GM12878 (cell line): ENCODE data around the gene BMP7. TPM values are rescaled to one million over a fixed set of nuclear protein-coding genes. Genes with fewer than 3 reads are reported as not detected.

Source experiments
- ATAC-seq: fragments of 200-7000 bp; cut with Tn5 transposase; 3 replicates; pipeline ENCODE4 v1.9.1; 2020; ENCODE audit warnings: mild to moderate bottlenecking, moderate library complexity
- BruUV-seq: library from RNA; stranded (reverse); fragments of 400-500 nt; replicated peaks from 2 replicates; lab custom pipeline; 2021; lab: Mats Ljungman, UMichigan
- CTCF ChIA-PET: fragments of 300-600 bp; sonication (Branson Sonifier 250); formaldehyde crosslinking; extraction: SDS; loops from one replicate; lab custom pipeline; 2021; ENCODE audit warnings: inconsistent platforms; lab: Yijun Ruan, JAX
- POLR2A ChIA-PET: fragments of 350-600 bp; formaldehyde crosslinking; extraction: SDS; loops from one replicate; lab custom pipeline; 2021; ENCODE audit warnings: inconsistent platforms; lab: Charles Lee
- RAD21 ChIA-PET: fragments of 300-600 bp; sonication (Branson Sonifier 250); formaldehyde crosslinking; loops from one replicate; lab custom pipeline; 2023; ENCODE audit warnings: antibody characterized with exemption; ENCODE audit not compliant: unreplicated experiment; lab: Charles Lee
- SMC1A ChIA-PET: fragments of 300-600 bp; sonication (Branson Sonifier 250); formaldehyde crosslinking; loops from one replicate; lab custom pipeline; 2023; ENCODE audit not compliant: unreplicated experiment, uncharacterized antibody; lab: Charles Lee
- DNase-seq: peaks from one replicate; pipeline ENCODE4 v3.0.0-alpha.2; 2011; ENCODE audit warnings: low read depth, low spot score
- FAIRE-seq: peaks from 3 replicates; lab custom pipeline; 2011; peaks lifted over from hg19 to GRCh38; lab: Jason Lieb, UNC
- H2AFZ ChIP-seq: 2 replicates; pipeline ENCODE4 v1.6.0; 2011; ENCODE audit warnings: low read depth, low read length, control low read depth; ENCODE audit not compliant: control insufficient read depth
- H3K27ac ChIP-seq: 2 replicates; pipeline ENCODE4 v1.5.1; 2011; ENCODE audit warnings: control low read depth; ENCODE audit not compliant: control insufficient read depth, insufficient read depth
- H3K27me3 ChIP-seq, 2 experiments: replicated peaks in 1 of 2; 2 replicates each; pipeline versions ENCODE4 v1.6.0 to v1.6.1; 2011; ENCODE audit warnings: low read length in 1 of 2; ENCODE audit not compliant: control insufficient read depth in 2 of 2, insufficient read depth in 2 of 2
- H3K36me3 ChIP-seq, 2 experiments: 2 replicates each; pipeline ENCODE4 v1.5.1; 2011; ENCODE audit warnings: low read length in 1 of 2; ENCODE audit not compliant: control insufficient read depth in 2 of 2, insufficient read depth in 2 of 2
- H3K4me1 ChIP-seq: 2 replicates; pipeline ENCODE4 v1.6.1; 2011; ENCODE audit warnings: mild to moderate bottlenecking, low read length, moderate library complexity, mixed read lengths; ENCODE audit not compliant: control insufficient read depth, insufficient read depth
- H3K4me2 ChIP-seq: 2 replicates; pipeline ENCODE4 v1.6.0; 2011; ENCODE audit warnings: control low read depth; ENCODE audit not compliant: control insufficient read depth, insufficient read depth
- H3K4me3 ChIP-seq: fragments of 200-600 bp; sonication (generic); 2 replicates; pipeline ENCODE4 v1.5.1; 2016
- H3K79me2 ChIP-seq: 2 replicates; pipeline ENCODE4 v1.6.0; 2011; ENCODE audit warnings: low read length; ENCODE audit not compliant: control insufficient read depth, insufficient read depth
- H3K9ac ChIP-seq: 2 replicates; pipeline ENCODE4 v1.8.0; 2011; ENCODE audit warnings: low read length, control low read depth, mixed read lengths; ENCODE audit not compliant: control insufficient read depth, insufficient read depth
- H3K9me3 ChIP-seq: replicated peaks from 3 replicates; pipeline ENCODE4 v1.5.1; 2011; ENCODE audit warnings: mild to moderate bottlenecking, low read length; ENCODE audit not compliant: control insufficient read depth, insufficient read depth
- H4K20me1 ChIP-seq: 2 replicates; pipeline ENCODE4 v1.6.0; 2011; ENCODE audit not compliant: control insufficient read depth, insufficient read depth
- ETV6 ChIP-seq, 2 experiments: fragments of 450-650 bp in 1 of 2; IDR thresholded peaks in 1 of 2; conservative IDR thresholded peaks in 1 of 2; 2 replicates each; pipeline ENCODE4 v1.6.1; 2014; ENCODE audit warnings: antibody characterized with exemption in 1 of 2, borderline replicate concordance in 1 of 2, low read depth in 1 of 2, mild to moderate bottlenecking in 1 of 2, moderate library complexity in 1 of 2
- FOS ChIP-seq: IDR thresholded peaks from 3 replicates; pipeline ENCODE4 v1.6.1; 2011; ENCODE audit warnings: borderline replicate concordance; ENCODE audit not compliant: insufficient read length; ENCODE audit errors: extremely low read depth
- WGBS: methylation state at CpG from one replicate; pipeline ENCODE4 v1.1.6; 2016; ENCODE audit warnings: low lambda C conversion rate; ENCODE audit not compliant: insufficient replicate concordance, insufficient coverage; ENCODE audit errors: missing lambda C conversion rate; 5-methylcytosine and 5-hydroxymethylcytosine counted together
- in situ Hi-C: fragments of 300-500 bp; cut with MboI; formaldehyde crosslinking; loops from 9 replicates; pipeline ENCODE4 v1.14.3; 2018; ENCODE audit warnings: mixed read lengths
- intact Hi-C: fragments of 100-400 bp; cut with micrococcal nuclease; formaldehyde crosslinking; loops from one replicate; pipeline ENCODE4 v1.14.2; 2022; ENCODE audit not compliant: unreplicated experiment
- polyA plus RNA-seq, 11 experiments: library from polyadenylated mRNA; depleted of rRNA in 4 of 11; unstranded in 6 of 11; stranded (reverse) in 5 of 11; fragments of >200 nt; fragmentation: Nextera tagmentation in 4 of 11; fragmentation: Illumina TruSeq in 1 of 11; extraction: Ambion mirVana in 4 of 11; extraction: Trizol in 1 of 11; gene quantifications; 1 replicate in 1 of 11; 2 replicates in 10 of 11; pipeline versions ENCODE4 v1.2.1 to v1.2.3, GENCODE V29; 2011 to 2016; ENCODE audit warnings: inconsistent platforms in 2 of 11, missing spikeins in 2 of 11, low read depth in 1 of 11
- total RNA-seq, 4 experiments: library from RNA; depleted of rRNA in 3 of 4; stranded (reverse); fragments of >200 nt in 3 of 4; fragmentation: Illumina TruSeq in 1 of 4; extraction: Trizol in 1 of 4; gene quantifications; 2 replicates each; pipeline versions ENCODE4 v1.2.1 to v1.2.3, GENCODE V29; 2013 to 2021
- TF ChIP-seq, protein P1 (sequence below): fragments of 150-350 bp; IDR thresholded peaks from 2 replicates; pipeline ENCODE4 v1.6.1; 2016; ENCODE audit warnings: low read depth, low read length

Gene BMP7
- total and polyA plus RNA-seq, 10 of the 15 experiments (the other 5 are each of a cell fraction or from before 2014, with no cell fraction given), result 0.18 to 0.51 (median 0.28) TPM; not detected in 7

DNA sequence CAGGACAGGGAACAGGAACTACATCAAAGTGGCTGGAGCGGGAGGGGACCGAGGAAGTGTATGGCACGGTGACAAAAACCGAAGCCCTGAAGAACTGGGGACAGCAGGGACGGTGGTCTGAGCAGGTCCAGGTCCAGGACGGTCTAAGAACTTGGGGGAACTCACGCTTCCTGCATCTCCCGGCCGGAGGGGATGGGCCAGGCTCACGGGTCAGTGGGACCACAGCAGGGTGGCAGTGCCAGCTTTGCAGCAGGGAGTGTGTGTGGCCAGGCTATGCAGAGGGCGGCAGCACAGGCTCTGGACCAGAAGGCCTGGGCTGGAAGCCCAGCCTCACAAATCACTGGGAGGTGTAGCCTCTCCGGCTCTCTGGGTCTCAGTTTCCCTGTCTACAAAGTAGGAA lies 123.8 kb downstream of the BMP7 start:
- H3K27me3 ChIP-seq, result peaks cover 0 to 2% of the 10 kb centered on the region in 2 experiments; a peak in 3 of 4 replicates
- ChIA-PET CTCF (no interaction called here), POLR2A (no interaction called here), RAD21 (no interaction called here), SMC1A (no interaction called here)
- 16% methylated on average over 12 of the region's 12 CpGs for WGBS
- H3K4me3 ChIP-seq, result no peak overlapping the region
- intact Hi-C loops (no loop called here), in situ Hi-C loops (no loop called here)
- no peaks in the 10 kb centered on the region for H3K4me1 ChIP-seq
- no peak overlapping the region for H3K27ac ChIP-seq
- H4K20me1 ChIP-seq, result no peaks in the 10 kb centered on the region
- DNase-seq, result no peak
- H3K9ac ChIP-seq, result no peak overlapping the region
- BruUV-seq, result no TSS peak
- H3K4me2 ChIP-seq, result no peak overlapping the region
- ATAC-seq, result no peak
- FAIRE-seq, result no peak
- no peaks in the 10 kb centered on the region for H3K79me2 ChIP-seq
- H2AFZ ChIP-seq, result no peak overlapping the region
- no peaks in the 10 kb centered on the region for H3K36me3 ChIP-seq
- no peaks in the 10 kb centered on the region for H3K9me3 ChIP-seq
- TF ChIP-seq, protein P1, sequence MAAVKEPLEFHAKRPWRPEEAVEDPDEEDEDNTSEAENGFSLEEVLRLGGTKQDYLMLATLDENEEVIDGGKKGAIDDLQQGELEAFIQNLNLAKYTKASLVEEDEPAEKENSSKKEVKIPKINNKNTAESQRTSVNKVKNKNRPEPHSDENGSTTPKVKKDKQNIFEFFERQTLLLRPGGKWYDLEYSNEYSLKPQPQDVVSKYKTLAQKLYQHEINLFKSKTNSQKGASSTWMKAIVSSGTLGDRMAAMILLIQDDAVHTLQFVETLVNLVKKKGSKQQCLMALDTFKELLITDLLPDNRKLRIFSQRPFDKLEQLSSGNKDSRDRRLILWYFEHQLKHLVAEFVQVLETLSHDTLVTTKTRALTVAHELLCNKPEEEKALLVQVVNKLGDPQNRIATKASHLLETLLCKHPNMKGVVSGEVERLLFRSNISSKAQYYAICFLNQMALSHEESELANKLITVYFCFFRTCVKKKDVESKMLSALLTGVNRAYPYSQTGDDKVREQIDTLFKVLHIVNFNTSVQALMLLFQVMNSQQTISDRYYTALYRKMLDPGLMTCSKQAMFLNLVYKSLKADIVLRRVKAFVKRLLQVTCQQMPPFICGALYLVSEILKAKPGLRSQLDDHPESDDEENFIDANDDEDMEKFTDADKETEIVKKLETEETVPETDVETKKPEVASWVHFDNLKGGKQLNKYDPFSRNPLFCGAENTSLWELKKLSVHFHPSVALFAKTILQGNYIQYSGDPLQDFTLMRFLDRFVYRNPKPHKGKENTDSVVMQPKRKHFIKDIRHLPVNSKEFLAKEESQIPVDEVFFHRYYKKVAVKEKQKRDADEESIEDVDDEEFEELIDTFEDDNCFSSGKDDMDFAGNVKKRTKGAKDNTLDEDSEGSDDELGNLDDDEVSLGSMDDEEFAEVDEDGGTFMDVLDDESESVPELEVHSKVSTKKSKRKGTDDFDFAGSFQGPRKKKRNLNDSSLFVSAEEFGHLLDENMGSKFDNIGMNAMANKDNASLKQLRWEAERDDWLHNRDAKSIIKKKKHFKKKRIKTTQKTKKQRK, result no peak

DNA sequence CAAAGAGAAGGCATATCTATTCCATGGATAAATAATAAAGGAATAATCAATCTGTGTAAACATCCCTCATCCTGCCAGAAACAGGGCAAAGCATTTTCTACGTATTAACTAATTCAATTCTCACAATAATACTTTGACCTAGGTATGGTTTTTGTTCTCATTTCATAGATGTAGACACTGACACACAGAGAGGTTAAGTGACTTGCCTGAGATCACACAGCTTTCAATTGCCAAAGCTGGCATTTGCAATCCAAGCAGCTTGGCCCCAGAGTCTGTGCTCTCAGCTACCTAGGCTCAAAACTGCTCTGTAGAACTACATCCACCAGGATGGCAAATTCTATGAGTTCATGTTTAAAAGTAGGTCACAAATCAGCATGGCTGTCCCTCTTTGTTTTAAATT lies 124.9 kb downstream of the BMP7 start:
- H3K9ac ChIP-seq, result no peak overlapping the region
- H4K20me1 ChIP-seq, result no peaks in the 10 kb centered on the region
- ATAC-seq (no peak), DNase-seq (no peak), FAIRE-seq (no peak)
- no peaks in the 10 kb centered on the region for H3K9me3 ChIP-seq
- H3K27ac ChIP-seq, result no peak overlapping the region
- CTCF ChIA-PET, result interaction anchor here (1.0 kb wide), 1 partner anchor 32 kb away, joined by 3 read pairs; no protein-coding TSS in a partner anchor
- H3K27me3 ChIP-seq, result peaks cover 0 to 2% of the 10 kb centered on the region in 2 experiments; a peak in 3 of 4 replicates
- SMC1A ChIA-PET, result interaction anchor here (1.3 kb wide), 1 partner anchor 27 kb away, joined by 3 read pairs; no protein-coding TSS in a partner anchor
- H3K4me3 ChIP-seq, result no peak overlapping the region
- 0% methylated on average over 1 of the region's 1 CpG for WGBS
- intact Hi-C loops (no loop called here), in situ Hi-C loops (no loop called here)
- H3K79me2 ChIP-seq, result no peaks in the 10 kb centered on the region
- H3K36me3 ChIP-seq, result no peaks in the 10 kb centered on the region
- no peaks in the 10 kb centered on the region for H3K4me1 ChIP-seq
- no peak overlapping the region for H2AFZ ChIP-seq
- POLR2A ChIA-PET, result no interaction called here
- TF ChIP-seq FOS, result no peak
- TF ChIP-seq ETV6 (conservative IDR thresholded peaks at IDR 0.05 in 1 of 2, IDR thresholded peaks at IDR 0.05 in 1 of 2; ENCODE audit: borderline replicate concordance in 1 of 2, low read depth in 1 of 2), result 0 out of 4 replicates have a peak, but pooled peaks of 1 of the 2 experiments have one; percentile 11
- TF ChIP-seq, all 136 proteins: peak for 1
- no TSS peak for BruUV-seq
- RAD21 ChIA-PET, result no interaction called here
- H3K4me2 ChIP-seq, result no peak overlapping the region
